H9 (cell line): Measurements from ENCODE around the gene VAV3. TPM values are rescaled to one million over a fixed set of nuclear protein-coding genes. Genes with fewer than 3 reads are reported as not detected.

Source experiments
- DNase-seq: peaks from one replicate; pipeline ENCODE4 v3.0.0-alpha.2; 2017
- H2AFZ ChIP-seq: one replicate; pipeline ENCODE4 v1.6.1; 2013; ENCODE audit warnings: mild to moderate bottlenecking, low read length, control low read depth, moderate library complexity
- H2AK5ac ChIP-seq: 2 replicates; pipeline ENCODE4 v1.6.1; 2013; ENCODE audit warnings: low read length, control low read depth, mixed read lengths; ENCODE audit not compliant: insufficient read length
- H2BK120ac ChIP-seq: one replicate; pipeline ENCODE4 v1.6.1; 2013; ENCODE audit warnings: low read depth, mild to moderate bottlenecking, low read length, control low read depth, inconsistent platforms; ENCODE audit not compliant: poor library complexity, severe bottlenecking
- H2BK12ac ChIP-seq: 2 replicates; pipeline ENCODE4 v1.6.1; 2013; ENCODE audit warnings: low read length, control low read depth, mixed read lengths, low read depth; ENCODE audit not compliant: insufficient read length
- H2BK15ac ChIP-seq: 2 replicates; pipeline ENCODE4 v1.6.1; 2013; ENCODE audit warnings: low read depth, low read length, control low read depth
- H2BK20ac ChIP-seq: one replicate; pipeline ENCODE4 v1.6.1; 2013; ENCODE audit warnings: low read depth, mild to moderate bottlenecking, low read length, control low read depth, inconsistent platforms; ENCODE audit not compliant: poor library complexity, severe bottlenecking
- H2BK5ac ChIP-seq: 2 replicates; pipeline ENCODE4 v1.6.1; 2013; ENCODE audit warnings: low read length, control low read depth, mixed read lengths; ENCODE audit not compliant: insufficient read length
- H3K14ac ChIP-seq: 2 replicates; pipeline ENCODE4 v1.6.1; 2013; ENCODE audit warnings: low read length, control low read depth; ENCODE audit not compliant: insufficient read depth
- H3K18ac ChIP-seq: 2 replicates; pipeline ENCODE4 v1.6.1; 2013; ENCODE audit warnings: low read depth, mild to moderate bottlenecking, mixed read lengths, low read length, control low read depth; ENCODE audit not compliant: insufficient read length
- H3K23ac ChIP-seq: 2 replicates; pipeline ENCODE4 v1.6.1; 2013; ENCODE audit warnings: low read length, control low read depth, mixed read lengths, low read depth; ENCODE audit not compliant: insufficient read length
- H3K23me2 ChIP-seq: 2 replicates; pipeline ENCODE4 v1.6.1; 2013; ENCODE audit warnings: low read depth, mild to moderate bottlenecking, mixed read lengths, low read length, control low read depth; ENCODE audit not compliant: insufficient read length, poor library complexity, severe bottlenecking
- H3K27ac ChIP-seq: 2 replicates; pipeline ENCODE4 v1.5.1; 2013; ENCODE audit warnings: low read length, control low read depth, mixed read lengths, low read depth; ENCODE audit not compliant: insufficient read length
- H3K27me3 ChIP-seq: 2 replicates; pipeline ENCODE4 v1.6.1; 2013; ENCODE audit warnings: low read length, control low read depth, inconsistent platforms; ENCODE audit not compliant: insufficient read depth
- H3K4ac ChIP-seq: 2 replicates; pipeline ENCODE4 v1.6.1; 2013; ENCODE audit warnings: low read depth, mild to moderate bottlenecking, control low read depth, inconsistent platforms, low read length, moderate library complexity
- H3K4me1 ChIP-seq: 2 replicates; pipeline ENCODE4 v1.6.1; 2013; ENCODE audit warnings: low read length, control low read depth, inconsistent platforms; ENCODE audit not compliant: insufficient read depth
- H3K4me2 ChIP-seq: 2 replicates; pipeline ENCODE4 v1.6.1; 2013; ENCODE audit warnings: low read length, control low read depth, mixed read lengths; ENCODE audit not compliant: insufficient read length, insufficient read depth
- H3K56ac ChIP-seq: 2 replicates; pipeline ENCODE4 v1.6.1; 2013; ENCODE audit warnings: low read depth, mild to moderate bottlenecking, mixed read lengths, low read length, control low read depth; ENCODE audit not compliant: insufficient read length
- H3K79me1 ChIP-seq: 2 replicates; pipeline ENCODE4 v1.6.1; 2013; ENCODE audit warnings: low read depth, mild to moderate bottlenecking, moderate library complexity, low read length, control low read depth, inconsistent platforms; ENCODE audit not compliant: insufficient read depth, poor library complexity, severe bottlenecking
- H3K79me2 ChIP-seq: 2 replicates; pipeline ENCODE4 v1.6.1; 2013; ENCODE audit warnings: low read length, control low read depth, inconsistent platforms; ENCODE audit not compliant: insufficient read depth
- H3K9ac ChIP-seq: 2 replicates; pipeline ENCODE4 v1.6.1; 2013; ENCODE audit warnings: low read length, control low read depth, mixed read lengths; ENCODE audit not compliant: insufficient read length; ENCODE audit errors: extremely low read depth
- H3K9me3 ChIP-seq: one replicate; pipeline ENCODE4 v1.6.1; 2013; ENCODE audit warnings: low read depth, low read length, inconsistent platforms; ENCODE audit not compliant: control insufficient read depth
- H3T11ph ChIP-seq: one replicate; pipeline ENCODE4 v1.6.1; 2013; ENCODE audit warnings: mild to moderate bottlenecking, low read length, control low read depth, inconsistent platforms
- H4K20me1 ChIP-seq: one replicate; pipeline ENCODE4 v1.6.1; 2013; ENCODE audit not compliant: control insufficient read depth, insufficient read length, insufficient read depth
- H4K5ac ChIP-seq: 2 replicates; pipeline ENCODE4 v1.6.1; 2013; ENCODE audit warnings: low read depth, mild to moderate bottlenecking, mixed read lengths, low read length, control low read depth; ENCODE audit not compliant: insufficient read length
- H4K8ac ChIP-seq: replicated peaks from 2 replicates; pipeline ENCODE4 v1.6.1; 2013; ENCODE audit warnings: low read length, control low read depth, mixed read lengths, low read depth; ENCODE audit not compliant: insufficient read length
- H4K91ac ChIP-seq: 2 replicates; pipeline ENCODE4 v1.6.1; 2013; ENCODE audit warnings: low read depth, mild to moderate bottlenecking, moderate library complexity, mixed read lengths, low read length, control low read depth; ENCODE audit not compliant: insufficient read length
- H3K27ac Mint-ChIP-seq, 3 experiments: 2 replicates in 2 of 3; 3 replicates in 1 of 3; pipeline ENCODE4 v1.8.0; 2020 to 2021; ENCODE audit warnings: mixed read lengths in 3 of 3, mild to moderate bottlenecking in 1 of 3, moderate library complexity in 1 of 3
- H3K27me3 Mint-ChIP-seq: 2 replicates; pipeline ENCODE4 v1.8.0; 2021; ENCODE audit warnings: low read depth, mild to moderate bottlenecking, moderate library complexity, mixed read lengths
- H3K36me3 Mint-ChIP-seq, 3 experiments: 2 replicates in 2 of 3; 3 replicates in 1 of 3; pipeline ENCODE4 v1.8.0; 2020 to 2021; ENCODE audit warnings: low read depth in 3 of 3, mixed read lengths in 3 of 3; ENCODE audit not compliant: insufficient read depth in 1 of 3
- H3K4me1 Mint-ChIP-seq, 2 experiments: 2 replicates each; pipeline ENCODE4 v1.8.0; 2020; ENCODE audit warnings: mixed read lengths in 2 of 2
- H3K4me3 Mint-ChIP-seq, 2 experiments: 2 replicates in 1 of 2; 3 replicates in 1 of 2; pipeline ENCODE4 v1.8.0; 2020 to 2021; ENCODE audit warnings: mild to moderate bottlenecking in 2 of 2, mixed read lengths in 2 of 2, moderate library complexity in 1 of 2
- H3K9me3 Mint-ChIP-seq, 2 experiments: 2 replicates in 1 of 2; 3 replicates in 1 of 2; pipeline ENCODE4 v1.8.0; 2020; ENCODE audit warnings: mild to moderate bottlenecking in 2 of 2, mixed read lengths in 2 of 2, moderate library complexity in 1 of 2
- CTCF ChIP-seq: fragments of 200-600 bp; sonication (generic); conservative IDR thresholded peaks from 3 replicates; pipeline ENCODE4 v1.8.0; 2021; ENCODE audit warnings: antibody characterized with exemption, mild to moderate bottlenecking
- WGBS: extraction: QIAGEN DNeasy Blood & Tissue Kit; methylation state at CpG from one replicate; pipeline ENCODE4 v1.1.7; 2013; ENCODE audit warnings: missing lambda C conversion rate, low lambda C conversion rate, mixed read lengths; ENCODE audit not compliant: insufficient read length; ENCODE audit errors: extremely low coverage; 5-methylcytosine and 5-hydroxymethylcytosine counted together
- total RNA-seq: library from RNA; stranded (reverse); gene quantifications from 2 replicates; pipeline ENCODE4 v1.2.1, GENCODE V29; 2021

VAV3 gene
- total RNA-seq, 1 experiment from 2014 or later: 5.1 TPM

DNA sequence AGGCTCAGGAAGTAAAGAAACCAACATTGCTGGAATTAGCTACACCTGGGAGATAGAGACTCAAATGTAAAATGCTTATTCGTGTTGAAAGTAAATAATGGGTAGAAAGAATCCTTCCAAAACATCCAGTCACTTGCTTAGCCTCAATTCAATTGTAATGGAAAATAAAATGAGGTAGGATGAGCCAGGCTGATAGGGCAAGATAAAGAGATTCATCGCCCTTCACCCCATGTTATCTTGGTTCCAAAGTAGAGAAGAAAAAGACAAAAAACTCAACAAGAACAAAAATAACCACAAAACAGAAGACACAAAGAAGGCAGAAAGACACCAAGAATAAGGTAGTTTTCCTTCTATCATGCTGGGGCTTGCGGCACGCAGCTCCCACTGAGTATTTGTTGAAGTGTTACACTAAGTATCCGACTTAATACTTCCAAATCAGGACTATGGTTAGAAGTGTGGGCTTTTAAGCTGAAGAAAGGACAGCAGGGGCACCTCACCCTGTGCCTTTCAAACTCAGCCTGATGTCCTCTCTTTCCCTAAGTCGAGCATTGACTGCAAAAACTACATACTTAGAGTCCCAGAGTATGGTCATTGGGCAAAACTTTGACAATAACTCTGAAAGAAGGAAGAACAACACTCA is 202.1 kb downstream of the VAV3 start:
- Histone ChIP-seq H3K79me1 (no peaks in the 10 kb centered on the region), H2BK12ac (no peak overlapping the region), H2BK5ac (no peak overlapping the region), H3K27ac (no peak overlapping the region), H2AK5ac (no peak overlapping the region), H3K4me2 (no peak overlapping the region), H3K23ac (no peak overlapping the region), H3K14ac (no peak overlapping the region), H2BK15ac (no peak overlapping the region), H3K4me1 (no peaks in the 10 kb centered on the region; the same call in 1 of the 2 replicates), H3K56ac (no peak overlapping the region), H3K9me3 (no peaks in the 10 kb centered on the region), H3K9ac (no peak overlapping the region), H3K23me2 (no peaks in the 10 kb centered on the region), H2AFZ (no peak overlapping the region), H3K18ac (no peak overlapping the region), H3K27me3 (no peaks in the 10 kb centered on the region), H4K20me1 (no peaks in the 10 kb centered on the region), H3K4ac (no peak overlapping the region), H2BK120ac (no peak overlapping the region), H3T11ph (no peak overlapping the region), H2BK20ac (no peak overlapping the region), H4K5ac (no peak overlapping the region), H4K8ac (no peak overlapping the region), H4K91ac (no peak overlapping the region), H3K79me2 (no peaks in the 10 kb centered on the region)
- no peak for TF ChIP-seq CTCF
- no peaks in the 10 kb centered on the region for H3K9me3 Mint-ChIP-seq
- no peak for DNase-seq
- H3K36me3 Mint-ChIP-seq: peaks cover 0 to 1% (median 0%) of the 10 kb centered on the region in 3 experiments; a peak in 4 of 7 replicates
- no peaks in the 10 kb centered on the region; the same call in 1 of the 2 replicates for H3K27me3 Mint-ChIP-seq
- no CpG with 5 or more reads among the region's 6 CpGs for WGBS
- H3K27ac Mint-ChIP-seq: peak overlapping the region; percentile 29 to 96 (median 42)
- H3K4me3 Mint-ChIP-seq: peak overlapping the region in 1 of 2 experiments; percentile 19; a peak in 1 of 5 replicates
- H3K4me1 Mint-ChIP-seq: peaks cover 15 to 29% of the 10 kb centered on the region in 2 experiments
